HCT116 (cell line): ENCODE results near the gene OGFOD2. TPM values are rescaled to one million over a fixed set of nuclear protein-coding genes. Genes with fewer than 3 reads are reported as not detected.

Experiments used
- ATAC-seq: fragments of 200-7000 bp; cut with Tn5 transposase; 2 replicates; pipeline ENCODE4 v1.9.1; 2020; ENCODE audit warnings: mild to moderate bottlenecking, moderate library complexity
- BruUV-seq: library from RNA; stranded (reverse); fragments of 400-500 nt; replicated peaks from 2 replicates; lab custom pipeline; 2021; lab: Mats Ljungman, UMichigan
- CTCF ChIA-PET: fragments of 300-600 bp; sonication (Branson Sonifier 250); formaldehyde crosslinking; loops from one replicate; lab custom pipeline; 2021; ENCODE audit warnings: antibody characterized with exemption; lab: Charles Lee
- POLR2A ChIA-PET: fragments of 300-600, 350-600 bp; sonication (Branson Sonifier 250); formaldehyde crosslinking; loops from one replicate; lab custom pipeline; 2021; ENCODE audit warnings: antibody characterized with exemption; lab: Charles Lee
- RAD21 ChIA-PET, 2 experiments: fragments of 300-600 bp; sonication (Branson Sonifier 250); formaldehyde crosslinking; loops; one replicate each; lab custom pipeline; 2023; ENCODE audit warnings: low total read pairs in 2 of 2; ENCODE audit not compliant: uncharacterized antibody in 2 of 2, unreplicated experiment in 2 of 2, low non-redundant PET in 1 of 2; lab: Charles Lee
- DNase-seq: peaks from one replicate; pipeline ENCODE4 v3.0.0-alpha.2; 2010; ENCODE audit warnings: low read depth, low spot score
- H2AFZ ChIP-seq: fragments of 200-600 bp; shearing (Covaris generic), sonication (generic); 2 replicates; pipeline ENCODE4 v1.6.1; 2017; ENCODE audit warnings: low read depth, mixed run types, mixed read lengths, antibody characterized with exemption, low read length; ENCODE audit not compliant: poor library complexity, severe bottlenecking
- H3K27ac ChIP-seq: 2 replicates; pipeline ENCODE4 v1.5.1; 2012; ENCODE audit warnings: low read depth, low read length
- H3K27me3 ChIP-seq: fragments of 200-600 bp; sonication (generic); 2 replicates; pipeline ENCODE4 v1.6.1; 2016; ENCODE audit warnings: mixed run types, low read length, mixed read lengths; ENCODE audit not compliant: insufficient read depth
- H3K36me3 ChIP-seq, 2 experiments: fragments of 200-500 bp in 1 of 2; fragments of 200-600 bp in 1 of 2; sonication (Bioruptor generic) in 1 of 2; sonication (generic) in 1 of 2; 2 replicates each; pipeline versions ENCODE4 v1.5.1 to v1.6.1; 2014 to 2016; ENCODE audit warnings: low read length in 2 of 2, inconsistent platforms in 1 of 2, mixed read lengths in 1 of 2, mixed run types in 1 of 2; ENCODE audit not compliant: insufficient read depth in 2 of 2, control insufficient read depth in 1 of 2
- H3K4me1 ChIP-seq, 2 experiments: fragments of 200-600 bp in 1 of 2; sonication (generic) in 1 of 2; 2 replicates each; pipeline versions ENCODE4 v1.5.1 to v1.6.1; 2012 to 2017; ENCODE audit warnings: low read length in 2 of 2, inconsistent platforms in 1 of 2, mild to moderate bottlenecking in 1 of 2, mixed read lengths in 1 of 2, mixed run types in 1 of 2, moderate library complexity in 1 of 2; ENCODE audit not compliant: insufficient read depth in 2 of 2, control insufficient read depth in 1 of 2
- H3K4me2 ChIP-seq: fragments of 200-600 bp; sonication (generic); 2 replicates; pipeline ENCODE4 v1.6.1; 2017; ENCODE audit warnings: mixed run types, low read length, mixed read lengths
- H3K4me3 ChIP-seq, 2 experiments: fragments of 200-600 bp in 1 of 2; sonication (generic) in 1 of 2; replicated peaks in 1 of 2; 2 replicates each; pipeline ENCODE4 v1.5.1; 2011 to 2016; ENCODE audit warnings: low read length in 2 of 2, control low read depth in 1 of 2, low read depth in 1 of 2, mild to moderate bottlenecking in 1 of 2, mixed read lengths in 1 of 2, mixed run types in 1 of 2
- H3K79me2 ChIP-seq: fragments of 200-600 bp; sonication (generic); 2 replicates; pipeline ENCODE4 v1.6.1; 2017; ENCODE audit warnings: mild to moderate bottlenecking, mixed run types, low read length, moderate library complexity, mixed read lengths; ENCODE audit not compliant: insufficient read depth
- H3K9ac ChIP-seq: fragments of 200-600 bp; sonication (generic); 2 replicates; pipeline ENCODE4 v1.6.1; 2016; ENCODE audit warnings: low read length, mixed read lengths
- H3K9me2 ChIP-seq: fragments of 200-600 bp; sonication (generic), shearing (Covaris generic); 2 replicates; pipeline ENCODE4 v1.6.1; 2017; ENCODE audit warnings: mixed run types, mild to moderate bottlenecking, moderate library complexity; ENCODE audit not compliant: insufficient read depth
- H3K9me3 ChIP-seq, 2 experiments: fragments of 200-500 bp in 1 of 2; fragments of 200-600 bp in 1 of 2; sonication (Bioruptor generic) in 1 of 2; sonication (generic) in 1 of 2; 2 replicates each; pipeline ENCODE4 v1.6.1; 2014 to 2017; ENCODE audit warnings: low read length in 2 of 2, mixed read lengths in 2 of 2, inconsistent platforms in 1 of 2, low read depth in 1 of 2, mild to moderate bottlenecking in 1 of 2, mixed run types in 1 of 2, moderate library complexity in 1 of 2; ENCODE audit not compliant: control insufficient read depth in 1 of 2, insufficient read depth in 1 of 2
- H4K20me1 ChIP-seq: fragments of 200-600 bp; sonication (generic), shearing (Covaris generic); 2 replicates; pipeline ENCODE4 v1.6.1; 2017; ENCODE audit warnings: mixed run types, mild to moderate bottlenecking, moderate library complexity; ENCODE audit not compliant: insufficient read depth
- ATF3 ChIP-seq: IDR thresholded peaks from 2 replicates; pipeline ENCODE4 v1.6.1; 2012
- CBX3 ChIP-seq: IDR thresholded peaks from 2 replicates; pipeline ENCODE4 v1.6.1; 2012; ENCODE audit warnings: low read depth
- CEBPB ChIP-seq: IDR thresholded peaks from 2 replicates; pipeline ENCODE4 v1.6.1; 2012; ENCODE audit warnings: low read depth
- EZH2 ChIP-seq: fragments of 200-600 bp; sonication (generic); IDR thresholded peaks from 2 replicates; pipeline ENCODE4 v1.6.1; 2017; ENCODE audit warnings: antibody characterized with exemption, mixed run types
- EZH2phosphoT487 ChIP-seq: fragments of 200-600 bp; IDR thresholded peaks from 2 replicates; pipeline ENCODE4 v1.6.1; 2018; ENCODE audit warnings: antibody characterized with exemption, borderline replicate concordance
- JUND ChIP-seq: IDR thresholded peaks from 2 replicates; pipeline ENCODE4 v1.6.1; 2012
- RAD21 ChIP-seq: IDR thresholded peaks from 2 replicates; pipeline ENCODE4 v1.6.1; 2012; ENCODE audit warnings: low read depth, mild to moderate bottlenecking
- SIN3A ChIP-seq: IDR thresholded peaks from 2 replicates; pipeline ENCODE4 v1.6.1; 2012; ENCODE audit warnings: low read depth
- SRF ChIP-seq: IDR thresholded peaks from 2 replicates; pipeline ENCODE4 v1.6.1; 2012; ENCODE audit warnings: low read depth
- TCF7L2 ChIP-seq: IDR thresholded peaks from 2 replicates; pipeline ENCODE4 v1.7.0; 2011; ENCODE audit warnings: borderline replicate concordance, inconsistent platforms; ENCODE audit not compliant: insufficient read depth, insufficient read length; ENCODE audit errors: extremely low read depth
- YY1 ChIP-seq: IDR thresholded peaks from 2 replicates; pipeline ENCODE4 v1.6.1; 2011; ENCODE audit warnings: low read length, low read depth, moderate library complexity, mild to moderate bottlenecking; ENCODE audit not compliant: insufficient replicate concordance; ENCODE audit errors: extremely low read depth
- ZFX ChIP-seq: fragments of 450-650 bp; IDR thresholded peaks from 2 replicates; pipeline ENCODE4 v1.6.1; 2017
- ZNF274 ChIP-seq: fragments of 200-500 bp; sonication (Bioruptor generic); IDR thresholded peaks from 2 replicates; pipeline ENCODE4 v1.6.1; 2014; ENCODE audit warnings: mild to moderate bottlenecking, low read depth, low read length, inconsistent platforms
- intact Hi-C: fragments of 100-400 bp; cut with micrococcal nuclease; formaldehyde crosslinking; loops from 2 replicates; pipeline ENCODE4 v1.10.0; 2022
- microRNA-seq: library from miRNA; unstranded; fragments of <30 nt; microRNA quantifications from one replicate; pipeline ENCODE4, GENCODE V29; 2016; ENCODE audit warnings: borderline number of aligned reads
- total RNA-seq: library from RNA; stranded (reverse); gene quantifications from one replicate; pipeline ENCODE4 v1.2.1, GENCODE V29; 2021; ENCODE audit not compliant: unreplicated experiment

Gene OGFOD2
- total RNA-seq, 1 experiment from 2014 or later: 29.5 TPM

GRCh38 chr12:123029550-123029949, 54.5 kb downstream of the OGFOD2 start:
- no TSS peak for BruUV-seq
- no peaks in the 10 kb centered on the region for H3K4me1 ChIP-seq
- DNase-seq: no peak
- no peaks in the 10 kb centered on the region for H3K79me2 ChIP-seq
- H3K27ac ChIP-seq: no peak overlapping the region
- no peaks in the 10 kb centered on the region for H4K20me1 ChIP-seq
- ChIA-PET CTCF (no interaction called here), POLR2A (no interaction called here), RAD21 (no interaction called here)
- ATAC-seq: no peak
- no peak overlapping the region for H3K9ac ChIP-seq
- no peaks in the 10 kb centered on the region for H3K27me3 ChIP-seq
- no peak overlapping the region for H3K4me2 ChIP-seq
- H2AFZ ChIP-seq: no peak overlapping the region
- H3K9me2 ChIP-seq: no peaks in the 10 kb centered on the region
- H3K9me3 ChIP-seq: no peaks in the 10 kb centered on the region
- TF ChIP-seq CBX3: no peak
- TF ChIP-seq TCF7L2: no peak
- TF ChIP-seq ZFX: no peak
- TF ChIP-seq RAD21: no peak
- TF ChIP-seq SRF: no peak
- no peak for TF ChIP-seq ATF3
- no peak for TF ChIP-seq SIN3A
- TF ChIP-seq CEBPB: no peak
- TF ChIP-seq JUND: no peak
- no peak for TF ChIP-seq ZNF274
- no peak for TF ChIP-seq EZH2
- no peak for TF ChIP-seq YY1
- no peak for TF ChIP-seq EZH2phosphoT487
- intact Hi-C loops: no loop called here
- no peak overlapping the region for H3K4me3 ChIP-seq
- H3K36me3 ChIP-seq: no peaks in the 10 kb centered on the region

Small RNA genes within 50 kb of the gene (microRNA-seq; reads per million reads assigned to microRNA genes)
- gene MIR4304: not detected

Other genes with a start within 250 kb of the OGFOD2 start
- gene HCAR1, start 244.4 kb upstream of the OGFOD2 start, total RNA-seq: not detected
- 59.1 TPM for gene DENR, start 222.4 kb upstream of the OGFOD2 start, total RNA-seq
- 1.7 TPM for gene CCDC62, start 200.7 kb upstream of the OGFOD2 start, total RNA-seq
- 57.8 TPM for gene HIP1R, start 139.8 kb upstream of the OGFOD2 start, total RNA-seq
- gene VPS37B, start 79.1 kb upstream of the OGFOD2 start, total RNA-seq: 55.0 TPM
- gene ABCB9, start 8.8 kb upstream of the OGFOD2 start, total RNA-seq: 14.7 TPM
- gene ARL6IP4, start 5.4 kb downstream of the OGFOD2 start, total RNA-seq: 128 TPM
- gene PITPNM2, start 175.8 kb downstream of the OGFOD2 start, total RNA-seq: 15.2 TPM